ENCODE data around the gene SPEM1.

The SPEM1 gene

GRCh38 chr17:7418472-7419152 lies 1.5 kb upstream of the SPEM1 start:
- no peaks in the 10 kb centered on the region for H3K9me3 ChIP-seq (ENCODE audit: control insufficient read depth, insufficient read depth, low read length)
- H3K9ac ChIP-seq (ENCODE audit: low read depth, low read length), result no peak overlapping the region
- peaks cover 14% of the 10 kb centered on the region; the same call in 1 of the 2 replicates for H3K4me1 ChIP-seq (ENCODE audit: insufficient read depth, low read length)
- H3K36me3 ChIP-seq (ENCODE audit: insufficient read depth, low read length), result no peaks in the 10 kb centered on the region

DNA sequence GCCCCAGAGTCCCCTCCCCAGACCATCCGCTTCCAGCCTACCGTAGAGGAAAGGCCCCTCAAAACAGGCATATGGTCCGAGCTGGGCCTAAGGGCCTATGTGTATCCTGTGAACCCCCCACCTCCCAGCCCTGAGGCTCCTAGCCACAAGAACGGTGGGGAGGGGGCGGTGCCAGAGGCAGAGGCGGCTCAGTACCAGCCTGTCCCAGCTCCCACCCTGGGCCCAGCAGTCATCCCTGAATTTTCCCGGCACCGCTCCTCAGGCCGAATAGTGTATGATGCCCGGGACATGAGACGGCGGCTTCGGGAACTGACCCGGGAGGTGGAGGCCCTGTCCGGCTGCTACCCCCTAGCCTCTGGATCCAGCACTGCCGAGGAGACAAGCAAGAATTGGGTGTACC lies 1.1 kb downstream of the SPEM1 start:
- no peaks in the 10 kb centered on the region for H3K9me3 ChIP-seq (ENCODE audit: control insufficient read depth, insufficient read depth, low read length)
- H3K9ac ChIP-seq (ENCODE audit: low read depth, low read length), result no peak overlapping the region
- peaks cover 14% of the 10 kb centered on the region; the same call in 1 of the 2 replicates for H3K4me1 ChIP-seq (ENCODE audit: insufficient read depth, low read length)
- no peaks in the 10 kb centered on the region for H3K36me3 ChIP-seq (ENCODE audit: insufficient read depth, low read length)

GRCh38 chr17:7423679-7424078 lies 3.6 kb downstream of the SPEM1 start:
- no peaks in the 10 kb centered on the region for H3K9me3 ChIP-seq (ENCODE audit: control insufficient read depth, insufficient read depth, low read length)
- no peaks in the 10 kb centered on the region for H3K36me3 ChIP-seq (ENCODE audit: insufficient read depth, low read length)
- H3K9ac ChIP-seq (ENCODE audit: low read depth, low read length), result no peak overlapping the region
- H3K4me1 ChIP-seq (ENCODE audit: insufficient read depth, low read length), result peaks cover 8% of the 10 kb centered on the region; the same call in 1 of the 2 replicates

DNA sequence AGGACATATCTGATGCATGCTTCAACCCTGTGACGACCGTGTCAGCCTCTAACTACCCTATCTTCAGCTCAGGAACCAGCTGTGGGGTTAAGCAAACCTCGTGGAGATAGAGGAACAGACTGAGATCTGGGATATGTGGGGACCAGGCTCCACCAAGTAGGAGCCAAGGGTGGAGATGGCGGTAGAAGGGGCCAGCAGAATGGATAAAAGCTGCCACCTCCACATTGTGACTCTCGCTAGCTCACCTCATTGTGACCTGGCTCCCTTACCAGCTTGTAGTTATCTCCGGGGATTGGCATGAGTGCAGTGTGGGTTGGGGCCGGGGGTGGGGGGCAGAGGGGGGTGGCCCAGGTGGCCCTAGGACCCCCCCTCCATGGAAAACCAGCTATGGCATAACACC lies 5.2 kb downstream of the SPEM1 start, which contains the start of gene SPEM2:
TSS of gene SPEM2 (plus strand) at position 301 of the 400 bp plus-strand sequence. CDS start at position 374, 73 bp downstream.
- Histone ChIP-seq H3K9me3 (ENCODE audit: control insufficient read depth, insufficient read depth, low read length) (no peaks in the 10 kb centered on the region), H3K9ac (ENCODE audit: low read depth, low read length) (no peak within 1 kb of the TSS), H3K4me1 (ENCODE audit: insufficient read depth, low read length) (no peaks in the 10 kb centered on the region; the same call in 1 of the 2 replicates), H3K36me3 (ENCODE audit: insufficient read depth, low read length) (no peaks in the 10 kb centered on the region)

DNA sequence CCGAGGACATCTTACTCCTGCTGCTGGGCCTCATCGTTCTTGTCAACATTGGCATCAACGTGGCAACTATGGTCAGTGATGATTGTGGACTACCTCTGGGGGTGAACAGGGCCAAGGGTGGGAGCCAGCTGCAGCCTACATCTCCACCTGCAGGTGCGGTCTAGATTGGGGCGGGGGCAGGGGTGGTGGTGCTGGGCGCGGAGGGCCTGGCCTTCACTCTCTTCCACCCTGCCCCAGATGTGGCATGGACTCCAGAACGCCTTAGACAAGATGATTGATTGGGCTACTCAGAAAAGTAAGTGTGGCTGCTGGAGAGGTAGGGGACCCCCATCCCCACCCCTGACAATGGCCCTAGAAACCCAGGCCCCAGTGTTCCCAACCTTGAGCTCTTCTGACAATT lies 5.6 kb downstream of the SPEM1 start:
- Histone ChIP-seq H3K4me1 (ENCODE audit: insufficient read depth, low read length) (no peaks in the 10 kb centered on the region; the same call in 1 of the 2 replicates), H3K9ac (ENCODE audit: low read depth, low read length) (no peak overlapping the region), H3K36me3 (ENCODE audit: insufficient read depth, low read length) (no peaks in the 10 kb centered on the region), H3K9me3 (ENCODE audit: control insufficient read depth, insufficient read depth, low read length) (no peaks in the 10 kb centered on the region)

- Histone ChIP-seq H3K4me1 (ENCODE audit: insufficient read depth, low read length) (no peaks in the 10 kb centered on the region), H3K36me3 (ENCODE audit: insufficient read depth, low read length) (no peaks in the 10 kb centered on the region), H3K9me3 (ENCODE audit: control insufficient read depth, insufficient read depth, low read length) (no peaks in the 10 kb centered on the region), H3K9ac (ENCODE audit: low read depth, low read length) (no peak overlapping the region)
Measured at GRCh38 chr17:7426203-7426863, 6.2 kb downstream of the SPEM1 start.

- no peaks in the 10 kb centered on the region for H3K9me3 ChIP-seq (ENCODE audit: control insufficient read depth, insufficient read depth, low read length)
- H3K36me3 ChIP-seq (ENCODE audit: insufficient read depth, low read length), result no peaks in the 10 kb centered on the region
- no peak overlapping the region for H3K9ac ChIP-seq (ENCODE audit: low read depth, low read length)
- H3K4me1 ChIP-seq (ENCODE audit: insufficient read depth, low read length), result no peaks in the 10 kb centered on the region
Measured at GRCh38 chr17:7426896-7427489, 6.9 kb downstream of the SPEM1 start.

GRCh38 chr17:7427549-7427948 lies 7.4 kb downstream of the SPEM1 start:
- H3K36me3 ChIP-seq (ENCODE audit: insufficient read depth, low read length), result no peaks in the 10 kb centered on the region
- no peaks in the 10 kb centered on the region for H3K9me3 ChIP-seq (ENCODE audit: control insufficient read depth, insufficient read depth, low read length)
- H3K9ac ChIP-seq (ENCODE audit: low read depth, low read length), result no peak overlapping the region
- no peaks in the 10 kb centered on the region for H3K4me1 ChIP-seq (ENCODE audit: insufficient read depth, low read length)

- Histone ChIP-seq H3K36me3 (ENCODE audit: insufficient read depth, low read length) (no peaks in the 10 kb centered on the region), H3K9ac (ENCODE audit: low read depth, low read length) (no peak within 1 kb of the TSS), H3K4me1 (ENCODE audit: insufficient read depth, low read length) (no peaks in the 10 kb centered on the region), H3K9me3 (ENCODE audit: control insufficient read depth, insufficient read depth, low read length) (no peaks in the 10 kb centered on the region)
Measured at GRCh38 chr17:7428557-7428956, 8.4 kb downstream of the SPEM1 start, which contains the start of gene SPEM3. Gene SPEM3, plus strand, starts transcription at chr17:7428857. Its CDS starts 46 bp downstream, at chr17:7428903.

DNA sequence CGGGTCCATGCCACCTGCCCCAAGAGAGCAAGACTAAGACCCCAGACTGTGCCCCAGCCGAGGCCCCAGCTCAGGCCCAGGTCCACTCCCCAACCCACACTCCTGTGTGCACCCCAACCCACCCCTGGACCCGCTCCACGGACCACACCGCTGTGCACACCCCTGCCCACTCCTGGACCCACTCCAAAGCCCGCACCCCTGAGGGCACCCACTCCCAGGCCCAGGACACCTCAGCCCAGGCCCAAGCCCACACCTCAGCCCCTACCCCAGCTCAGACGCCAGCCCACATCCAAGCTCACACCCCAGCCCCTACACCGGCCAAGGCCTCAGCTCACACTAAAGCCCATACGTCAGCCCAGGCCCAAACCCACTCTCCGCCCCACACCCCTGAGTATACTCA lies 9.6 kb downstream of the SPEM1 start:
- H3K36me3 ChIP-seq (ENCODE audit: insufficient read depth, low read length), result no peaks in the 10 kb centered on the region
- no peak overlapping the region for H3K9ac ChIP-seq (ENCODE audit: low read depth, low read length)
- no peaks in the 10 kb centered on the region for H3K4me1 ChIP-seq (ENCODE audit: insufficient read depth, low read length)
- no peaks in the 10 kb centered on the region for H3K9me3 ChIP-seq (ENCODE audit: control insufficient read depth, insufficient read depth, low read length)

DNA sequence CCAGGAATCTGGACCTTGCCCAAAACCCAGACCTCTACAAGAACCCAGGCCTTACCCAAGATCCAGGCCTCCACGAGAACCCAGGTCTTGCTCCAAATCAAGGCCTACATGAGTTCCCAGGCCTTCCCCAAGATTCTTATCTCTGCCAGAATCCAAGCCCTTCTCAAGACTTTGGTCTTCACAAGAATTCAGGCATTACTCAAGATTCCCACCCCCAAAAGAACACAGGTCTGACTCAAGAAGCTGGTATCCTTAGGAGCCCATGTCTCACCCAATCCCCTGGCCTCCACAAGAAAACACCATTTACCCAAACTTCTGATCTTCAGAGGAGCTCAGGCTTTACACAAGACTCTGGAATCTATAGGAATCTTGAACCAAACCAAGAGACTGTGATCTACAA lies 11.1 kb downstream of the SPEM1 start:
- Histone ChIP-seq H3K9ac (ENCODE audit: low read depth, low read length) (no peak overlapping the region), H3K4me1 (ENCODE audit: insufficient read depth, low read length) (no peaks in the 10 kb centered on the region), H3K36me3 (ENCODE audit: insufficient read depth, low read length) (no peaks in the 10 kb centered on the region), H3K9me3 (ENCODE audit: control insufficient read depth, insufficient read depth, low read length) (no peaks in the 10 kb centered on the region)

- no peaks in the 10 kb centered on the region for H3K9me3 ChIP-seq (ENCODE audit: control insufficient read depth, insufficient read depth, low read length)
- H3K9ac ChIP-seq (ENCODE audit: low read depth, low read length), result no peak overlapping the region
- no peaks in the 10 kb centered on the region for H3K36me3 ChIP-seq (ENCODE audit: insufficient read depth, low read length)
- no peaks in the 10 kb centered on the region for H3K4me1 ChIP-seq (ENCODE audit: insufficient read depth, low read length)
Measured at GRCh38 chr17:7432296-7432695, 12.2 kb downstream of the SPEM1 start.

- peak overlapping the region; percentile 64 for H3K9ac ChIP-seq (ENCODE audit: low read depth, low read length)
- no peaks in the 10 kb centered on the region for H3K9me3 ChIP-seq (ENCODE audit: control insufficient read depth, insufficient read depth, low read length)
- H3K4me1 ChIP-seq (ENCODE audit: insufficient read depth, low read length), result peaks cover 4% of the 10 kb centered on the region; the same call in 1 of the 2 replicates
- no peaks in the 10 kb centered on the region for H3K36me3 ChIP-seq (ENCODE audit: insufficient read depth, low read length)
Measured at GRCh38 chr17:7435676-7436555, 15.8 kb downstream of the SPEM1 start.

All from ES-I3 (cell line).